OCI-LY1 (cell line): Measurements from ENCODE around the gene NID1.

ENCODE experiments used
- CTCF ChIP-seq: fragments of 200-600 bp; sonication (generic), shearing (Covaris generic); IDR thresholded peaks from 2 replicates; pipeline ENCODE4 v1.5.1; 2017; ENCODE audit warnings: mild to moderate bottlenecking, antibody characterized with exemption, low read length, moderate library complexity, mixed read lengths
- EZH2 ChIP-seq: fragments of 200-600 bp; sonication (generic), shearing (Covaris generic); IDR thresholded peaks from 2 replicates; pipeline ENCODE4 v1.8.0; 2017; ENCODE audit warnings: borderline replicate concordance, mixed run types, mild to moderate bottlenecking, antibody characterized with exemption, low read length, moderate library complexity, mixed read lengths

GRCh38 chr1:236110137-236110536 lies 45.2 kb upstream of the NID1 start:
- TF ChIP-seq CTCF (no peak), EZH2 (no peak)
